Midbrain (tissue), 1 donor: ENCODE measurements around the gene PDILT.

Source experiments
- DNase-seq: peaks from one replicate; lab custom pipeline; 2025; lab: John Stamatoyannopoulos, UW

PDILT gene

GRCh38 chr16:20359997-20360396 lies 44.5 kb downstream of the PDILT start:
- no peak for DNase-seq

GRCh38 chr16:20355114-20355782 lies 49.3 kb downstream of the PDILT start:
- no peak for DNase-seq

- no peak for DNase-seq
Observed at GRCh38 chr16:20353379-20353778, 51.2 kb downstream of the PDILT start.

GRCh38 chr16:20352615-20353014 lies 51.9 kb downstream of the PDILT start, which contains the start of gene UMOD:
TSS of gene UMOD (minus strand) at chr16:20352715. CDS start at chr16:20350737, 1,978 bp downstream.
- DNase-seq = no peak

- no peak for DNase-seq
Observed at GRCh38 chr16:20349615-20350014, 54.9 kb downstream of the PDILT start.

- DNase-seq = no peak
Observed at GRCh38 chr16:20348365-20349185, 56.0 kb downstream of the PDILT start.

- DNase-seq = no peak
Observed at GRCh38 chr16:20347666-20348364, 56.7 kb downstream of the PDILT start.

- no peak for DNase-seq
Observed at GRCh38 chr16:20344611-20345010, 59.9 kb downstream of the PDILT start.

GRCh38 chr16:20339744-20340143 lies 64.8 kb downstream of the PDILT start:
- DNase-seq = no peak

- no peak for DNase-seq
Observed at GRCh38 chr16:20336955-20337354, 67.6 kb downstream of the PDILT start.

GRCh38 chr16:20334396-20334795 lies 70.1 kb downstream of the PDILT start:
- no peak for DNase-seq

- no peak for DNase-seq
Observed at GRCh38 chr16:20333120-20333519, 71.4 kb downstream of the PDILT start.

GRCh38 chr16:20332411-20332810 lies 72.1 kb downstream of the PDILT start:
- DNase-seq = no peak

GRCh38 chr16:20331635-20332034 lies 72.9 kb downstream of the PDILT start:
- no peak for DNase-seq

- no peak for DNase-seq
Observed at GRCh38 chr16:20329392-20330138, 75.0 kb downstream of the PDILT start.

- no peak for DNase-seq
Observed at GRCh38 chr16:20327444-20328041, 77.0 kb downstream of the PDILT start, which contains the start of gene GP2. TSS of gene GP2 (minus strand) at chr16:20327513. CDS start at chr16:20326431, 1,082 bp downstream.

GRCh38 chr16:20326321-20326720 lies 78.2 kb downstream of the PDILT start:
- DNase-seq = no peak

- no peak for DNase-seq
Observed at GRCh38 chr16:20325005-20325404, 79.5 kb downstream of the PDILT start.

- no peak for DNase-seq
Observed at GRCh38 chr16:20323591-20324117, 80.9 kb downstream of the PDILT start.

- no peak for DNase-seq
Observed at GRCh38 chr16:20322696-20323095, 81.8 kb downstream of the PDILT start.

GRCh38 chr16:20321671-20322070 lies 82.9 kb downstream of the PDILT start:
- DNase-seq = no peak
